K562 (cell line): ENCODE results near the gene PDPK1. TPM values are rescaled to one million over a fixed set of nuclear protein-coding genes. Genes with fewer than 3 reads are reported as not detected.

Source experiments
- ATAC-seq: fragments of 200-7000 bp; cut with Tn5 transposase; 3 replicates; pipeline ENCODE4 v1.9.1; 2020; ENCODE audit warnings: moderate library complexity
- BruUV-seq: library from RNA; stranded (reverse); fragments of 400-500 nt; replicated peaks from 2 replicates; lab custom pipeline; 2021; lab: Mats Ljungman, UMichigan
- CTCF ChIA-PET: fragments of 300-600 bp; formaldehyde crosslinking; extraction: SDS; loops from one replicate; lab custom pipeline; 2021; ENCODE audit warnings: low intra/inter-chr PET ratio; lab: Yijun Ruan, JAX
- POLR2A ChIA-PET: fragments of 300-600, 350-650 bp; sonication (Branson Sonifier 250); formaldehyde crosslinking; extraction: SDS; loops from one replicate; lab custom pipeline; 2021; ENCODE audit warnings: antibody characterized with exemption, inconsistent platforms; lab: Yijun Ruan, JAX
- DNase-seq, 4 experiments: peaks; one replicate each; pipeline versions ENCODE4 v3.0.0 to v3.0.0-alpha.2; 2011 to 2018; ENCODE audit warnings: low spot score in 3 of 4, mixed read lengths in 3 of 4; ENCODE audit errors: extremely low read depth in 1 of 4
- FAIRE-seq: peaks from 2 replicates; lab custom pipeline; 2011; peaks lifted over from hg19 to GRCh38; lab: Jason Lieb, UNC
- H2AFZ ChIP-seq: 2 replicates; pipeline ENCODE4 v1.6.0; 2011; ENCODE audit warnings: low read depth, low read length, control low read depth, inconsistent platforms
- H3K27ac ChIP-seq: fragments of 200-600 bp; 3 replicates; pipeline ENCODE4 v1.8.0; 2011; ENCODE audit warnings: low read depth, mild to moderate bottlenecking, control low read depth, inconsistent platforms, low read length, moderate library complexity, mixed read lengths; ENCODE audit errors: extremely low read depth
- H3K27me3 ChIP-seq, 2 experiments: fragments of 300-600 bp in 1 of 2; 2 replicates in 1 of 2; 3 replicates in 1 of 2; pipeline versions ENCODE4 v1.6.0 to v1.8.0; 2011; ENCODE audit warnings: inconsistent platforms in 2 of 2, low read length in 2 of 2, mild to moderate bottlenecking in 1 of 2, mixed read lengths in 1 of 2, moderate library complexity in 1 of 2; ENCODE audit not compliant: control insufficient read depth in 2 of 2, insufficient read depth in 2 of 2
- H3K36me3 ChIP-seq: fragments of 300-600 bp; 3 replicates; pipeline ENCODE4 v1.8.0; 2011; ENCODE audit warnings: mild to moderate bottlenecking, low read length, inconsistent platforms; ENCODE audit not compliant: control insufficient read depth, insufficient read depth
- H3K4me1 ChIP-seq, 2 experiments: fragments of 200-600 bp in 1 of 2; replicated peaks in 1 of 2; 2 replicates in 1 of 2; 3 replicates in 1 of 2; pipeline versions ENCODE4 v1.5.1 to v1.8.0; 2011; ENCODE audit warnings: inconsistent platforms in 2 of 2, low read length in 2 of 2, mild to moderate bottlenecking in 1 of 2, mixed read lengths in 1 of 2, moderate library complexity in 1 of 2; ENCODE audit not compliant: control insufficient read depth in 2 of 2, insufficient read depth in 2 of 2
- H3K4me2 ChIP-seq: 2 replicates; pipeline ENCODE4 v1.6.1; 2011; ENCODE audit warnings: low read length, control low read depth, inconsistent platforms, mixed read lengths; ENCODE audit not compliant: insufficient read depth
- H3K4me3 ChIP-seq: fragments of 200-600 bp; sonication (generic), shearing (Covaris generic); 2 replicates; pipeline ENCODE4 v1.5.1; 2016; ENCODE audit warnings: control low read depth, inconsistent platforms
- H3K79me2 ChIP-seq: fragments of 200-600 bp; 3 replicates; pipeline ENCODE4 v1.8.0; 2011; ENCODE audit warnings: low read length, inconsistent platforms; ENCODE audit not compliant: control insufficient read depth, insufficient read depth
- H3K9ac ChIP-seq, 2 experiments: 2 replicates each; pipeline versions ENCODE4 v1.6.0 to v1.6.1; 2011; ENCODE audit warnings: low read depth in 2 of 2, low read length in 2 of 2, control low read depth in 1 of 2, inconsistent platforms in 1 of 2, mild to moderate bottlenecking in 1 of 2, mixed read lengths in 1 of 2; ENCODE audit not compliant: insufficient read depth in 1 of 2
- H3K9me1 ChIP-seq: one replicate; pipeline ENCODE4 v1.6.0; 2011; ENCODE audit warnings: inconsistent platforms, mild to moderate bottlenecking, low read length, moderate library complexity; ENCODE audit not compliant: control insufficient read depth, insufficient read depth
- H3K9me3 ChIP-seq: replicated peaks from 2 replicates; pipeline ENCODE4 v1.5.1; 2011; ENCODE audit warnings: low read depth, low read length, inconsistent platforms; ENCODE audit not compliant: control insufficient read depth, insufficient read depth
- H4K20me1 ChIP-seq: replicated peaks from 2 replicates; pipeline ENCODE4 v1.6.1; 2011; ENCODE audit warnings: low read length, inconsistent platforms, mixed read lengths; ENCODE audit not compliant: control insufficient read depth, insufficient read depth
- ARID4B ChIP-seq: sonication (generic); formaldehyde crosslinking; IDR thresholded peaks from 2 replicates; pipeline ENCODE4 v1.8.0; 2022; ENCODE audit warnings: mild to moderate bottlenecking, missing genetic modification reagents
- BCOR ChIP-seq: fragments of 450-650 bp; IDR thresholded peaks from 2 replicates; pipeline ENCODE4 v1.6.1; 2016
- MLLT1 ChIP-seq, 2 experiments: fragments of 450-650 bp; IDR thresholded peaks; 2 replicates each; pipeline ENCODE4 v1.6.1; 2016
- POLR2G ChIP-seq: fragments of 200-400 bp; formaldehyde crosslinking; IDR thresholded peaks from 2 replicates; pipeline ENCODE4 v1.6.1; 2017; ENCODE audit warnings: low read depth, mild to moderate bottlenecking, antibody characterized with exemption, low read length, moderate library complexity
- SMAD3 ChIP-seq: fragments of 450-650 bp; formaldehyde crosslinking; conservative IDR thresholded peaks from 2 replicates; pipeline ENCODE4 v1.4.0; 2020; ENCODE audit warnings: mild to moderate bottlenecking
- SMC3 ChIP-seq: conservative IDR thresholded peaks from 2 replicates; pipeline ENCODE4 v1.6.1; 2011; ENCODE audit warnings: low read depth, low read length, improper control_type of control experiment; ENCODE audit not compliant: insufficient read depth
- TFAP4 ChIP-seq: sonication (generic); formaldehyde crosslinking; IDR thresholded peaks from 2 replicates; pipeline ENCODE4 v1.8.0; 2022; ENCODE audit warnings: missing genetic modification reagents, mild to moderate bottlenecking, moderate library complexity, borderline replicate concordance
- TOE1 ChIP-seq, 2 experiments: fragments of 450-650 bp in 1 of 2; sonication (generic) in 1 of 2; formaldehyde crosslinking in 1 of 2; IDR thresholded peaks; 2 replicates each; pipeline versions ENCODE4 v1.7.1 to v1.8.0; 2016 to 2022; ENCODE audit warnings: borderline replicate concordance in 2 of 2, mild to moderate bottlenecking in 2 of 2, antibody characterized with exemption in 1 of 2, inconsistent platforms in 1 of 2, low read depth in 1 of 2, missing genetic modification reagents in 1 of 2, moderate library complexity in 1 of 2
- ZBTB33 ChIP-seq: sonication (generic); formaldehyde crosslinking; IDR thresholded peaks from 2 replicates; pipeline ENCODE4 v1.8.1; 2023; ENCODE audit warnings: mild to moderate bottlenecking, missing genetic modification reagents
- ZNF766 ChIP-seq: fragments of 200-800 bp; sonication (Bioruptor generic); conservative IDR thresholded peaks from 2 replicates; pipeline ENCODE4 v1.6.1; 2016; ENCODE audit warnings: missing genetic modification characterization, missing compliant biosample characterization
- ZNF778 ChIP-seq: fragments of 450-650 bp; formaldehyde crosslinking; IDR thresholded peaks from 2 replicates; pipeline ENCODE4 v1.4.0; 2020; ENCODE audit warnings: mild to moderate bottlenecking, moderate library complexity
- WGBS: fragments of 100-300 bp; shearing (Covaris generic); methylation state at CpG from one replicate; pipeline ENCODE4 v1.1.6; 2016; ENCODE audit warnings: low coverage, mixed read lengths; ENCODE audit not compliant: insufficient coverage; ENCODE audit errors: missing lambda C conversion rate; 5-methylcytosine and 5-hydroxymethylcytosine counted together
- in situ Hi-C: fragments of 300-500 bp; cut with MboI; formaldehyde crosslinking; loops from 4 replicates; pipeline ENCODE4 v1.15.0; 2018; ENCODE audit warnings: inconsistent platforms, mixed read lengths
- intact Hi-C: fragments of 100-400 bp; cut with micrococcal nuclease; formaldehyde crosslinking; loops from 2 replicates; pipeline ENCODE4 v1.14.2; 2022
- polyA plus RNA-seq, 8 experiments: library from polyadenylated mRNA; depleted of rRNA in 4 of 8; stranded (reverse) in 5 of 8; unstranded in 3 of 8; fragments of >200 nt; fragmentation: Nextera tagmentation in 2 of 8; fragmentation: Illumina TruSeq in 1 of 8; extraction: Ambion mirVana in 2 of 8; extraction: Trizol in 1 of 8; gene quantifications; 2 replicates each; pipeline versions ENCODE4 v1.2.1 to v1.2.3, GENCODE V29; 2011 to 2014; ENCODE audit warnings: inconsistent platforms in 1 of 8, missing spikeins in 1 of 8
- total RNA-seq, 7 experiments: library from RNA; depleted of rRNA in 6 of 7; stranded (reverse); fragments of >200 nt in 6 of 7; fragmentation: Illumina TruSeq in 2 of 7; extraction: Trizol in 2 of 7; gene quantifications; 2 replicates each; pipeline versions ENCODE4 v1.2.1 to v1.2.3, GENCODE V29; 2011 to 2021; ENCODE audit warnings: low replicate concordance in 1 of 7

PDPK1 gene
- total and polyA plus RNA-seq, 9 of the 15 experiments (the other 6 are each of a cell fraction or from before 2014, with no cell fraction given): 4.0 to 37.2 (median 18.7) TPM

- Histone ChIP-seq H3K9me3 (no peaks in the 10 kb centered on the region), H3K4me1 (peaks cover 17 to 75% of the 10 kb centered on the region in 2 experiments), H3K4me3 (no peak overlapping the region), H3K9me1 (no peaks in the 10 kb centered on the region), H4K20me1 (peaks cover 9% of the 10 kb centered on the region), H3K9ac (peak overlapping the region in 1 of 2 experiments; percentile 82; a peak in 1 of 4 replicates), H2AFZ (no peak overlapping the region), H3K4me2 (no peak overlapping the region), H3K79me2 (peaks cover 19% of the 10 kb centered on the region), H3K27me3 (no peaks in the 10 kb centered on the region), H3K36me3 (peaks cover 66% of the 10 kb centered on the region; the same call in 2 of the 3 replicates), H3K27ac (no peak overlapping the region)
- POLR2A ChIA-PET: interaction anchor here (0.5 to 1.2 kb wide), 5 partner anchors 11 to 270 kb away, joined by 3 read pairs; no protein-coding TSS in a partner anchor
- BruUV-seq: no TSS peak
- peak in 2 of 4 experiments; percentile 44 to 46 for DNase-seq
- intact Hi-C loops (loop anchor here (2.0 to 10.0 kb wide), 3 partner anchors 33 to 156 kb away; partner anchors contain the start of genes ABCA3 and CCNF), in situ Hi-C loops (no loop called here)
- FAIRE-seq: no peak
- 66% methylated on average over 16 of the region's 20 CpGs for WGBS
- CTCF ChIA-PET: interaction anchor here (0.9 to 3.5 kb wide), 6 partner anchors 26 to 306 kb away, joined by 3 to 17 read pairs (median 7); partner anchors contain the start of genes ABCA3, CCNF and TBC1D24
- peak; percentile 69 for ATAC-seq
- TF ChIP-seq TFAP4 (CRISPR knock-in tag) (peak; percentile 54; the same call in 1 of the 2 replicates), MLLT1 (IDR thresholded peaks at IDR 0.05) (0 out of 4 replicates have a peak, but pooled peaks of 1 of the 2 experiments have one; percentile 27), SMC3 (no peak), TOE1 (IDR thresholded peaks at IDR 0.05; ENCODE audit: borderline replicate concordance) (no peak), TOE1 (CRISPR knock-in tag; IDR thresholded peaks at IDR 0.05; ENCODE audit: borderline replicate concordance, low read depth) (no peak), ARID4B (CRISPR knock-in tag) (no peak), ZBTB33 (CRISPR knock-in tag) (peak; percentile 100), ZNF778 (CRISPR knock-in tag) (no peak), SMAD3 (CRISPR knock-in tag) (no peak), ZNF766 (CRISPR knock-in tag) (no peak), POLR2G (peak; percentile 31; the same call in 1 of the 2 replicates), BCOR (no peak)
Observed at GRCh38 chr16:2500430-2500917, 37.3 kb upstream of the PDPK1 start.
